GM13976 (cell line): ENCODE results near the gene NUDT8.

ENCODE experiments used
- DNase-seq: peaks from one replicate; pipeline ENCODE4 v3.0.0; 2012; ENCODE audit warnings: low spot score
- in situ Hi-C: fragments of 300-500 bp; cut with MboI; formaldehyde crosslinking; loops from one replicate; pipeline ENCODE4 v1.12.0; 2022; ENCODE audit warnings: low sequenced_read_pairs, mixed read lengths, inconsistent platforms; ENCODE audit not compliant: unreplicated experiment
- TF ChIP-seq, protein P1 (sequence below): IDR thresholded peaks from 2 replicates; pipeline ENCODE4 v1.5.1; 2012; ENCODE audit warnings: borderline replicate concordance, mild to moderate bottlenecking; ENCODE audit not compliant: insufficient read depth; ENCODE audit errors: extremely low read depth, missing control alignments, control extremely low read depth

The NUDT8 gene

DNA sequence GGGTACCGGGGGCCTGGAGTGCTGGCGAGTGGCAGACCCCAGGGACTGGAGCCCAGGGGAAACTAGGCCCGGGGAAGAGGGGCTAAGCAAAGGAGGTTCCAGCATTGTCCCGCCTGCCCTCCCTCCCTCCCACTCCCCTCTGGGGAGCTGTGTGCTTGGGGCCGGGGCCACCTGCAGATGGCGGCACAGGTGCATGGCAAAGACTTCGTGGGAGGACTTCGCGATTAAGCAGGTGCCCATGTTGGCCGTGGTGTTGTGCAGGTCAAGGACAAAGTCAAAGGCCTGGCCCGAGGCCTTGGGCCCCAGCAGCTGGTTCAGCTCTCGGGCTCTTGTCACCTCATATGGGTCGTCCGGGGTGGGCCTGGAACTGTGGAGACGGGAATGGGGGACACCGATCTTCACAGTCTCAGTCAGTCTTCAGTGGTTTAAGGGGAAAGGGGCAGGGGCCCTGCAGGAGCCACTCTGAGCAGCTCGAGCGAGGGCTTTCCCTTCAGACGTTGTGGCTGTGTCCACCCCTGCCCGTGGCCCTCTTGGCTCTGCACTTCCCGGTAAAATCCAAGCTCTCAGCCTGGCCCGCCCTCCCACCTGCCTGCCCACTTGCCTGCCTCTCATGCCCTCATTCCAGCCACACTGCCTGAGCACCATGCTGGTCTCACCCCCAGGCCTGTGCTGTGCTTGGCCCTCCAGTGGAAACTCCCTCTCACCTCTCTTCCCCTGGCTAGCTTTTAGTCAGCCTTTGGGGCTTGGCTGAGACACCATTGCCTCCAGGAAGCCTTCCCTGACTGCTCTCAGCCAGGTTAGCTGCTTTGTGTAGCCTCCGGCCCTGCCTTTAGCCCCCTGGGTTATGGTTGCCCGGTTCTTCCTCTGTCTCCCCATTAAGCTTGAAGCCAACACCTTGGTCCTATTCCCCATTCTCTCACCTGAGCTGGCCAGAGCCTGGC lies 16.1 kb upstream of the NUDT8 start:
- no peak for DNase-seq
- in situ Hi-C loops, result no loop called here
- TF ChIP-seq, protein P1, sequence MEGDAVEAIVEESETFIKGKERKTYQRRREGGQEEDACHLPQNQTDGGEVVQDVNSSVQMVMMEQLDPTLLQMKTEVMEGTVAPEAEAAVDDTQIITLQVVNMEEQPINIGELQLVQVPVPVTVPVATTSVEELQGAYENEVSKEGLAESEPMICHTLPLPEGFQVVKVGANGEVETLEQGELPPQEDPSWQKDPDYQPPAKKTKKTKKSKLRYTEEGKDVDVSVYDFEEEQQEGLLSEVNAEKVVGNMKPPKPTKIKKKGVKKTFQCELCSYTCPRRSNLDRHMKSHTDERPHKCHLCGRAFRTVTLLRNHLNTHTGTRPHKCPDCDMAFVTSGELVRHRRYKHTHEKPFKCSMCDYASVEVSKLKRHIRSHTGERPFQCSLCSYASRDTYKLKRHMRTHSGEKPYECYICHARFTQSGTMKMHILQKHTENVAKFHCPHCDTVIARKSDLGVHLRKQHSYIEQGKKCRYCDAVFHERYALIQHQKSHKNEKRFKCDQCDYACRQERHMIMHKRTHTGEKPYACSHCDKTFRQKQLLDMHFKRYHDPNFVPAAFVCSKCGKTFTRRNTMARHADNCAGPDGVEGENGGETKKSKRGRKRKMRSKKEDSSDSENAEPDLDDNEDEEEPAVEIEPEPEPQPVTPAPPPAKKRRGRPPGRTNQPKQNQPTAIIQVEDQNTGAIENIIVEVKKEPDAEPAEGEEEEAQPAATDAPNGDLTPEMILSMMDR, result no peak

DNA sequence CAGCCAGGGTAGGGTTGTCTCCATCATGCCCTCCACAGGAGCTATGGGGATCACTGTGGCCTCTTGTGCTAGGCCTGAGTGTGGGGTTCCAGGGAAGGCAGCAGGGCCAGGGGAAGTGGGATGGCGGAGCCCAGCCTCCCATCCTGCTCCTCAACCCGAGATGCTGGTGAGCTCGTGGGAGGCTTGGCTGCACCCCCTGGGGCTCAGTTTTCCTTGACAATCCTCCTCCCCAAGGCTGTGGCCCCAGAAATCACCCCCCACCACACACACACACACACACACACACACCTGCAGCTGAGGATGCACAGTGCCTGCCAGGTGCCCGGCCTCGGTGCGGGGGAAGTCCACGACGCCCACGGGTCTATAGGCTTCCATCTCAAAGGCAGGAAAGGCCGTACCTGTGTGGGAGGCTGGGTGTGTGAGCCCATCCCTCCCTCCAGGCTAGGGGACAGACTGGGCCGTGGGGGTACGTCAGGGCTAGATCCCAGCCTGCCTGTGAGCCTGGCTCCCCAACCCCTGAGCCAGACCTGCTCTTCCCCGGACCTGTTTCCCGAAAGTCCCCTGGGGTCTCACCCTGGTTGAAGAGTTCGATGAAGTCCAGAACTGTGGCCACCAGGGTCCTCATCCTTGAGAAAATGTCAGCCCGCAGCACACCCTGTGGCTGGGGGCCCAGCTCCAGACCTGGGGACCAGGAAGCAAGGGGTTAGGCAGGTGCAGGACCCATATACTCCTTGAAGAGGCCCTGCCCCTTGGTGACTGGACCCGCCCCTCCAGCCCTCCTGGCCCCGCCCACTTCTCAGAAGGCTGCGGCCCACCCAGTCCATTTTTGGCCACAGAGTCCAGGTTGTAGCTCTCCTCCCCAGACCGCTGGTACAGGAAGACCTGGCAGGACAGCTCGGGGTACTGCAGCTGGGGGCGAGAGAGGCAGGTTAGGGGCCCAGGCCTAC lies 15.0 kb upstream of the NUDT8 start:
- in situ Hi-C loops, result no loop called here
- no peak for DNase-seq
- TF ChIP-seq, protein P1, result no peak

DNA sequence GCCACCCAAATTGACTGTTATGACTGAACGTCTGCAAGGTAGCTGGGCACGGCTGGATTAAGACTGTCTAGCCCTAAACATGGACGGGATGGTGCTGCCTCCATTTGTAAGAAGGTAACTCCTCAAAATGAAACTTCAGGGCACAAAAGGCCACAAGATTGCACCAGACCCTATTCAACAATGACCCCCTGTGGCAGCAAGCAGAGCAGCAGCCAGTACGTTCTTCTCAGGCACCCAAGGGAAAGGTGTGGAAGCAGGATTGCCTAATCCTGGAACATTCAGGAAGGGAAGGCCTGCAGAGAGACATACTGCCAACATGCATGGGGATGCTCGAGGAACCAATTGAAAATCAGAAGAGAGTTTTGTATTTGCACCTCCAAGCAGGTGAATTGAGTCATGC lies 14.3 kb upstream of the NUDT8 start:
- no peak for DNase-seq
- TF ChIP-seq, protein P1, result no peak
- in situ Hi-C loops, result no loop called here

DNA sequence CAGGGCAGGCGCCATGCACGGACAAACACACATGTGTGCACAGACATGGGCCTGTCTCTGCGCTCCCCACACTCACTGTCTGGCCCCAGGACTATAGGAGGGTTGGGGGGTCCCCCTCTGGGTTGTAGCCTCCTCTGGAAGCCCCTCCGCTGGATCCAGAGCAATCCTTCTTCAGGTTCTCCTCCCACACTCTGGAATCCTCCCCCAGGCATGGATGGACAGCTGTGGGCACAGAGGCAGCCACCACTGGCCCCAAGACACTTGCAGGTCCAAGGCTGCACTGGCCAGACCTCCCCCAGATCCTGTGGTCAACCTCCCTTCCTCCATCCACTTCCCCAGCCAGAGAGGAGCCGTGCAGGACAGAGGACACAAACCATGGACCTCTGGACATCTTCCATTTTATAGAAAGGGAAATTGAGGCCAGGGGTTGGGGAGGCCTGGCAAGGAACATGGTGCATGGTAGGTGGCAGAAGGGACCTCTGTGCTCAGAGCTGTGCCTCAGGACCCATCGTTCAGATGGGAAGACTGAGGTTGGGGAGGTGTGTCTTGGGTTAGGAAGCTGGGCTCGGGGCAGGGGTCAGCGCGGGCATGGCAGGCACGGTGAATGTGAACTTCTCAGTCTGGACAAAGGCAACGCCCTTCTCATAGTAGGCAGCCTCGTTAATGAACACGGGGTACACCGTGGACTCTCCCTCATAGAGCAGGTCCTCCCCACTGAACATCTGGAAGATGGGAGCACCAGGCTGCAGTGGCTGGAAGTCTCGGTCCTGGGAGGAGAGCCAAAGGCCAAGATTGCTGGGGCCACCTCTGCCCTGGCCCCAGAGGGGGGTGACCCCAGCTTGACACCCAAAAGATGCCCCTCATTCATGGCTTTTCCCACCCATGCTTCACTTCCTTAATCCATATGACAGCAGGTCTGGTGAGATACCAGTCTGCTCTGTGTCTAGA lies 12.7 kb upstream of the NUDT8 start:
- no peak for DNase-seq
- in situ Hi-C loops, result no loop called here
- TF ChIP-seq, protein P1, result no peak

DNA sequence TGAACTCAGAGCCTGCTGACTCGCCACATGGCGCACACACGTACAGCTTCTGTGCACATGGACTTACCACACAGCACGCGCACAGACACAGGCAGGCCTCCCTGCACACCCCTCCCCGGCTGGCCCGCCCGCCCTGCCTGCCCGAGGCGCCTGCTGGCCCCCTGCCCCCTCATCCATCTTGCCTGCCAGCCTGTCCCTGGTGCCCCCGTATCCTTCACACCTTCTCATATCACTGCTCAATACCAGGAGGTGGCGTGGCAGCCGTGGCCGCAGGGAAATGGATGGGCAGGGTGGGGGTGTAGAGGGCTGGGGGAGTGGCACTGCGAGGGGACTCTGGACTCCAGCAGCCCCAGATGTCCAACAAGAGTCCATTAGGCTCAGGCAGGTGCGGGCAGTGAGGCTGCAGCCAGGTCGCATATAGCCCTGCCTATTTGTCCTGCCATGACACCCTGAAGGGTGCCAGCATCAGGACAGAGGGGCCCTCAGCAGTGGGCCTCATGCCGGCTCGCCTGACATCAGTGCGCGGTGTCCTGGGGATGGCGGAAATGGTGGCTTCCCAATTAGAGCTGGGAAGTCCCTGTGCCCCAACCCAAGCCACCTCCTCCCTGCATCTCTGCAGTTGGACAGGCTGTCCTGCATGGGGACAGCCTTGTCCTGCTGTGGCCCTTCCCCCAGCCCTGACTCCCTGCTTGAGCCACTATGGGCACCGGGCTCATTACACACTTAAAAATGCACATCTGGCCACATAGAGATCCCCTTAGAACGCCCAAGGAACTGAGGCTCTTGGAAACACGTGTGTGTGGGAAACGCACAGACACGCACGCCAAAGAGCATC lies 11.8 kb upstream of the NUDT8 start:
- TF ChIP-seq, protein P1, result no peak
- DNase-seq, result no peak
- in situ Hi-C loops, result no loop called here
